GM23338 (cell line): ENCODE results near the gene CCDC32. TPM values are rescaled to one million over a fixed set of nuclear protein-coding genes. Genes with fewer than 3 reads are reported as not detected.

ENCODE experiments used
- ATAC-seq: fragments of 200-7000 bp; cut with Tn5 transposase; 3 replicates; pipeline ENCODE4 v1.9.1; 2020
- DNase-seq: peaks from one replicate; pipeline ENCODE4 v3.0.0-alpha.2; 2015; ENCODE audit warnings: low spot score
- H2AFZ ChIP-seq: fragments of 200-600 bp; sonication (generic); 2 replicates; pipeline ENCODE4 v1.8.0; 2016; ENCODE audit warnings: antibody characterized with exemption, mild to moderate bottlenecking, moderate library complexity
- H3F3A ChIP-seq: fragments of 200-600 bp; sonication (generic); replicated peaks from 2 replicates; pipeline ENCODE4 v1.8.0; 2017; ENCODE audit warnings: antibody characterized with exemption, mixed run types, low read depth
- H3K27ac ChIP-seq: fragments of 200-600 bp; sonication (generic); 2 replicates; pipeline ENCODE4 v1.6.1; 2016; ENCODE audit warnings: low read depth
- H3K27me3 ChIP-seq: fragments of 200-600 bp; sonication (generic); 2 replicates; pipeline ENCODE4 v1.8.0; 2016; ENCODE audit warnings: mild to moderate bottlenecking, mixed run types, moderate library complexity; ENCODE audit not compliant: insufficient read depth
- H3K36me3 ChIP-seq: fragments of 200-600 bp; sonication (generic); 2 replicates; pipeline ENCODE4 v1.8.0; 2016; ENCODE audit warnings: mild to moderate bottlenecking; ENCODE audit not compliant: insufficient read depth
- H3K4me1 ChIP-seq: fragments of 200-600 bp; sonication (generic); 2 replicates; pipeline ENCODE4 v1.8.0; 2016; ENCODE audit warnings: mild to moderate bottlenecking, moderate library complexity; ENCODE audit not compliant: insufficient read depth
- H3K4me2 ChIP-seq: fragments of 200-600 bp; sonication (generic); 2 replicates; pipeline ENCODE4 v1.7.1; 2017; ENCODE audit warnings: mixed run types
- H3K4me3 ChIP-seq: fragments of 200-600 bp; sonication (generic); 2 replicates; pipeline ENCODE4 v1.6.1; 2016; ENCODE audit warnings: mixed run types
- H3K79me2 ChIP-seq: fragments of 200-600 bp; sonication (generic); replicated peaks from 2 replicates; pipeline ENCODE4 v1.8.0; 2017; ENCODE audit warnings: mild to moderate bottlenecking; ENCODE audit not compliant: insufficient read depth
- H3K9me2 ChIP-seq: fragments of 200-600 bp; sonication (generic); 2 replicates; pipeline ENCODE4 v1.8.0; 2017; ENCODE audit not compliant: insufficient read depth
- H4K20me1 ChIP-seq: fragments of 200-600 bp; sonication (generic); replicated peaks from 2 replicates; pipeline ENCODE4 v1.8.0; 2017; ENCODE audit warnings: mild to moderate bottlenecking; ENCODE audit not compliant: insufficient read depth
- H3K27ac Mint-ChIP-seq: 2 replicates; pipeline ENCODE4 v1.8.0; 2020; ENCODE audit warnings: inconsistent platforms, mild to moderate bottlenecking, moderate library complexity, mixed read lengths
- H3K27me3 Mint-ChIP-seq: 3 replicates; pipeline ENCODE4 v1.8.0; 2022; ENCODE audit warnings: low read depth, mild to moderate bottlenecking, moderate library complexity, mixed read lengths, inconsistent platforms; ENCODE audit not compliant: insufficient read depth, poor library complexity
- H3K36me3 Mint-ChIP-seq: 3 replicates; pipeline ENCODE4 v1.8.0; 2021; ENCODE audit warnings: low read depth, mild to moderate bottlenecking, inconsistent platforms, moderate library complexity, mixed read lengths
- H3K4me1 Mint-ChIP-seq: 3 replicates; pipeline ENCODE4 v1.8.0; 2020; ENCODE audit warnings: mild to moderate bottlenecking, inconsistent platforms, mixed read lengths
- H3K4me3 Mint-ChIP-seq: 3 replicates; pipeline ENCODE4 v1.8.0; 2021; ENCODE audit warnings: moderate library complexity, mild to moderate bottlenecking, inconsistent platforms, mixed read lengths
- H3K9me3 Mint-ChIP-seq: 3 replicates; pipeline ENCODE4 v1.8.0; 2020; ENCODE audit warnings: moderate library complexity, mild to moderate bottlenecking, inconsistent platforms, mixed read lengths
- CREB1 ChIP-seq: fragments of 250-450 bp; sonication (Bioruptor Pico); IDR thresholded peaks from 2 replicates; pipeline ENCODE4 v1.5.0; 2020; ENCODE audit warnings: low read depth, mild to moderate bottlenecking, moderate library complexity
- EZH2 ChIP-seq: fragments of 200-600 bp; sonication (generic); IDR thresholded peaks from one replicate; pipeline ENCODE4 v1.8.0; 2017; ENCODE audit warnings: antibody characterized with exemption, mild to moderate bottlenecking, low read depth; ENCODE audit not compliant: unreplicated experiment
- EZH2phosphoT487 ChIP-seq: fragments of 200-600 bp; sonication (generic); IDR thresholded peaks from one replicate; pipeline ENCODE4 v1.8.1; 2018; ENCODE audit warnings: antibody characterized with exemption; ENCODE audit not compliant: unreplicated experiment
- JUNB ChIP-seq: IDR thresholded peaks from one replicate; pipeline ENCODE4 v1.6.1; 2016; ENCODE audit warnings: antibody characterized with exemption; ENCODE audit not compliant: unreplicated experiment
- NANOG ChIP-seq: IDR thresholded peaks from 2 replicates; pipeline ENCODE4 v1.6.1; 2016; ENCODE audit warnings: antibody characterized with exemption, borderline replicate concordance
- POLR2AphosphoS5 ChIP-seq: IDR thresholded peaks from 2 replicates; pipeline ENCODE4 v1.6.1; 2016; ENCODE audit warnings: antibody characterized with exemption, low read depth
- STAT1 ChIP-seq: IDR thresholded peaks from one replicate; pipeline ENCODE4 v1.6.1; 2016; ENCODE audit warnings: antibody characterized with exemption; ENCODE audit not compliant: unreplicated experiment
- ZNF114 ChIP-seq: fragments of 250-450 bp; sonication (Bioruptor Pico); IDR thresholded peaks from 2 replicates; pipeline ENCODE4 v1.5.0; 2020; ENCODE audit warnings: mild to moderate bottlenecking, moderate library complexity
- ZNF331 ChIP-seq: fragments of 250-450 bp; sonication (Bioruptor Pico); IDR thresholded peaks from 2 replicates; pipeline ENCODE4 v1.5.0; 2020; ENCODE audit warnings: low read depth, mild to moderate bottlenecking, moderate library complexity
- polyA plus RNA-seq: library from polyadenylated mRNA; unstranded; fragments of >200 nt; fragmentation: Nextera tagmentation; extraction: Ambion mirVana; gene quantifications from 2 replicates; pipeline ENCODE4 v1.2.1, GENCODE V29; 2016
- total RNA-seq: library from RNA; depleted of rRNA; stranded (reverse); fragments of >200 nt; shearing (Covaris generic); gene quantifications from 2 replicates; pipeline ENCODE4 v1.2.3, GENCODE V29; 2014
- TF ChIP-seq, protein P1 (sequence below): fragments of 250-450 bp; sonication (Bioruptor Pico); IDR thresholded peaks from 2 replicates; pipeline ENCODE4 v1.5.0; 2020; ENCODE audit warnings: mild to moderate bottlenecking, moderate library complexity
- TF ChIP-seq, protein P2 (sequence below): IDR thresholded peaks from one replicate; pipeline ENCODE4 v1.6.1; 2018; ENCODE audit warnings: antibody characterized with exemption; ENCODE audit not compliant: unreplicated experiment
- TF ChIP-seq, protein P3 (sequence below), 2 experiments: fragments of 200-600 bp in 1 of 2; sonication (generic) in 1 of 2; conservative IDR thresholded peaks; 2 replicates each; pipeline versions ENCODE4 v1.5.1 to v1.6.1; 2016 to 2017; ENCODE audit warnings: antibody characterized with exemption in 2 of 2, low read depth in 2 of 2, mild to moderate bottlenecking in 2 of 2, moderate library complexity in 1 of 2
- TF ChIP-seq, protein P4 (sequence below): IDR thresholded peaks from 2 replicates; pipeline ENCODE4 v1.6.1; 2016; ENCODE audit warnings: antibody characterized with exemption

Gene CCDC32
- total and polyA plus RNA-seq, 2 experiments from 2014 or later: 13.8 to 15.4 TPM

DNA sequence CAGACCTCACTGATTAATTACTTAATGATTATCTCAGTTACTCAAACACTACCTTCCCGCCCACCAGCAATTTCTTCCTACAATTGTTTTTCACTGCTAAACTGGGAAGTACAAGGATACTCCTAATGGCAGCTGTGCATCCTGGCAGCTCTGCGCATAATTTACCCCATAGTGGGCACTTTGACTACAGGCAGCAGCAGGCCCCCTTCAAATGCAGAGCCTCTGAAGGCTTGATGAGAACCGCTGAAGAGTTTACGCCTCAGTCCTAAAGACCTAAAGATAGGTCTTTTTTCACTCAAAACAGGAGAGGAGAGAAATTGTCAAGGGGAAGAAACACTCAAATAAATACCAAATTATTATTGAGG is 10.7 kb downstream of the CCDC32 start:
- Mint-ChIP-seq H3K27me3 (peaks cover 14% of the 10 kb centered on the region), H3K27ac (no peak overlapping the region; the same call in none of the 2 replicates), H3K9me3 (no peaks in the 10 kb centered on the region), H3K4me3 (peak overlapping the region; percentile 28), H3K36me3 (peaks cover 24% of the 10 kb centered on the region; the same call in 2 of the 3 replicates), H3K4me1 (peaks cover 50% of the 10 kb centered on the region)
- H3K4me3 ChIP-seq: no peak overlapping the region
- H3K4me1 ChIP-seq: peaks cover 27% of the 10 kb centered on the region
- peak; percentile 99 for ATAC-seq
- no peaks in the 10 kb centered on the region for H3F3A ChIP-seq
- DNase-seq: peak; percentile 77
- H3K9me2 ChIP-seq: no peaks in the 10 kb centered on the region
- H2AFZ ChIP-seq: no peak overlapping the region
- H3K27ac ChIP-seq: peak overlapping the region; percentile 35; the same call in 1 of the 2 replicates
- no peak for TF ChIP-seq JUNB
- TF ChIP-seq, protein P1, sequence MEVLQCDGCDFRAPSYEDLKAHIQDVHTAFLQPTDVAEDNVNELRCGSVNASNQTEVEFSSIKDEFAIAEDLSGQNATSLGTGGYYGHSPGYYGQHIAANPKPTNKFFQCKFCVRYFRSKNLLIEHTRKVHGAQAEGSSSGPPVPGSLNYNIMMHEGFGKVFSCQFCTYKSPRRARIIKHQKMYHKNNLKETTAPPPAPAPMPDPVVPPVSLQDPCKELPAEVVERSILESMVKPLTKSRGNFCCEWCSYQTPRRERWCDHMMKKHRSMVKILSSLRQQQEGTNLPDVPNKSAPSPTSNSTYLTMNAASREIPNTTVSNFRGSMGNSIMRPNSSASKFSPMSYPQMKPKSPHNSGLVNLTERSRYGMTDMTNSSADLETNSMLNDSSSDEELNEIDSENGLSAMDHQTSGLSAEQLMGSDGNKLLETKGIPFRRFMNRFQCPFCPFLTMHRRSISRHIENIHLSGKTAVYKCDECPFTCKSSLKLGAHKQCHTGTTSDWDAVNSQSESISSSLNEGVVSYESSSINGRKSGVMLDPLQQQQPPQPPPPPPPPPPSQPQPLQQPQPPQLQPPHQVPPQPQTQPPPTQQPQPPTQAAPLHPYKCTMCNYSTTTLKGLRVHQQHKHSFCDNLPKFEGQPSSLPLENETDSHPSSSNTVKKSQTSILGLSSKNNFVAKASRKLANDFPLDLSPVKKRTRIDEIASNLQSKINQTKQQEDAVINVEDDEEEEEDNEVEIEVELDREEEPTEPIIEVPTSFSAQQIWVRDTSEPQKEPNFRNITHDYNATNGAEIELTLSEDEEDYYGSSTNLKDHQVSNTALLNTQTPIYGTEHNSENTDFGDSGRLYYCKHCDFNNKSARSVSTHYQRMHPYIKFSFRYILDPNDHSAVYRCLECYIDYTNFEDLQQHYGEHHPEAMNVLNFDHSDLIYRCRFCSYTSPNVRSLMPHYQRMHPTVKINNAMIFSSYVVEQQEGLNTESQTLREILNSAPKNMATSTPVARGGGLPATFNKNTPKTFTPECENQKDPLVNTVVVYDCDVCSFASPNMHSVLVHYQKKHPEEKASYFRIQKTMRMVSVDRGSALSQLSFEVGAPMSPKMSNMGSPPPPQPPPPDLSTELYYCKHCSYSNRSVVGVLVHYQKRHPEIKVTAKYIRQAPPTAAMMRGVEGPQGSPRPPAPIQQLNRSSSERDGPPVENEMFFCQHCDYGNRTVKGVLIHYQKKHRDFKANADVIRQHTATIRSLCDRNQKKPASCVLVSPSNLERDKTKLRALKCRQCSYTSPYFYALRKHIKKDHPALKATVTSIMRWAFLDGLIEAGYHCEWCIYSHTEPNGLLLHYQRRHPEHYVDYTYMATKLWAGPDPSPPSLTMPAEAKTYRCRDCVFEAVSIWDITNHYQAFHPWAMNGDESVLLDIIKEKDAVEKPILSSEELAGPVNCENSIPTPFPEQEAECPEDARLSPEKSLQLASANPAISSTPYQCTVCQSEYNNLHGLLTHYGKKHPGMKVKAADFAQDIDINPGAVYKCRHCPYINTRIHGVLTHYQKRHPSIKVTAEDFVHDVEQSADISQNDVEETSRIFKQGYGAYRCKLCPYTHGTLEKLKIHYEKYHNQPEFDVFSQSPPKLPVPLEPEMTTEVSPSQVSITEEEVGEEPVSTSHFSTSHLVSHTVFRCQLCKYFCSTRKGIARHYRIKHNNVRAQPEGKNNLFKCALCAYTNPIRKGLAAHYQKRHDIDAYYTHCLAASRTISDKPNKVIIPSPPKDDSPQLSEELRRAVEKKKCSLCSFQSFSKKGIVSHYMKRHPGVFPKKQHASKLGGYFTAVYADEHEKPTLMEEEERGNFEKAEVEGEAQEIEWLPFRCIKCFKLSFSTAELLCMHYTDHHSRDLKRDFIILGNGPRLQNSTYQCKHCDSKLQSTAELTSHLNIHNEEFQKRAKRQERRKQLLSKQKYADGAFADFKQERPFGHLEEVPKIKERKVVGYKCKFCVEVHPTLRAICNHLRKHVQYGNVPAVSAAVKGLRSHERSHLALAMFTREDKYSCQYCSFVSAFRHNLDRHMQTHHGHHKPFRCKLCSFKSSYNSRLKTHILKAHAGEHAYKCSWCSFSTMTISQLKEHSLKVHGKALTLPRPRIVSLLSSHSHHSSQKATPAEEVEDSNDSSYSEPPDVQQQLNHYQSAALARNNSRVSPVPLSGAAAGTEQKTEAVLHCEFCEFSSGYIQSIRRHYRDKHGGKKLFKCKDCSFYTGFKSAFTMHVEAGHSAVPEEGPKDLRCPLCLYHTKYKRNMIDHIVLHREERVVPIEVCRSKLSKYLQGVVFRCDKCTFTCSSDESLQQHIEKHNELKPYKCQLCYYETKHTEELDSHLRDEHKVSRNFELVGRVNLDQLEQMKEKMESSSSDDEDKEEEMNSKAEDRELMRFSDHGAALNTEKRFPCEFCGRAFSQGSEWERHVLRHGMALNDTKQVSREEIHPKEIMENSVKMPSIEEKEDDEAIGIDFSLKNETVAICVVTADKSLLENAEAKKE (CRISPR knock-in tag): no peak
- TF ChIP-seq, protein P2, sequence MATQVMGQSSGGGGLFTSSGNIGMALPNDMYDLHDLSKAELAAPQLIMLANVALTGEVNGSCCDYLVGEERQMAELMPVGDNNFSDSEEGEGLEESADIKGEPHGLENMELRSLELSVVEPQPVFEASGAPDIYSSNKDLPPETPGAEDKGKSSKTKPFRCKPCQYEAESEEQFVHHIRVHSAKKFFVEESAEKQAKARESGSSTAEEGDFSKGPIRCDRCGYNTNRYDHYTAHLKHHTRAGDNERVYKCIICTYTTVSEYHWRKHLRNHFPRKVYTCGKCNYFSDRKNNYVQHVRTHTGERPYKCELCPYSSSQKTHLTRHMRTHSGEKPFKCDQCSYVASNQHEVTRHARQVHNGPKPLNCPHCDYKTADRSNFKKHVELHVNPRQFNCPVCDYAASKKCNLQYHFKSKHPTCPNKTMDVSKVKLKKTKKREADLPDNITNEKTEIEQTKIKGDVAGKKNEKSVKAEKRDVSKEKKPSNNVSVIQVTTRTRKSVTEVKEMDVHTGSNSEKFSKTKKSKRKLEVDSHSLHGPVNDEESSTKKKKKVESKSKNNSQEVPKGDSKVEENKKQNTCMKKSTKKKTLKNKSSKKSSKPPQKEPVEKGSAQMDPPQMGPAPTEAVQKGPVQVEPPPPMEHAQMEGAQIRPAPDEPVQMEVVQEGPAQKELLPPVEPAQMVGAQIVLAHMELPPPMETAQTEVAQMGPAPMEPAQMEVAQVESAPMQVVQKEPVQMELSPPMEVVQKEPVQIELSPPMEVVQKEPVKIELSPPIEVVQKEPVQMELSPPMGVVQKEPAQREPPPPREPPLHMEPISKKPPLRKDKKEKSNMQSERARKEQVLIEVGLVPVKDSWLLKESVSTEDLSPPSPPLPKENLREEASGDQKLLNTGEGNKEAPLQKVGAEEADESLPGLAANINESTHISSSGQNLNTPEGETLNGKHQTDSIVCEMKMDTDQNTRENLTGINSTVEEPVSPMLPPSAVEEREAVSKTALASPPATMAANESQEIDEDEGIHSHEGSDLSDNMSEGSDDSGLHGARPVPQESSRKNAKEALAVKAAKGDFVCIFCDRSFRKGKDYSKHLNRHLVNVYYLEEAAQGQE: no peak
- TF ChIP-seq ZNF331 (CRISPR knock-in tag): no peak
- TF ChIP-seq, protein P3, sequence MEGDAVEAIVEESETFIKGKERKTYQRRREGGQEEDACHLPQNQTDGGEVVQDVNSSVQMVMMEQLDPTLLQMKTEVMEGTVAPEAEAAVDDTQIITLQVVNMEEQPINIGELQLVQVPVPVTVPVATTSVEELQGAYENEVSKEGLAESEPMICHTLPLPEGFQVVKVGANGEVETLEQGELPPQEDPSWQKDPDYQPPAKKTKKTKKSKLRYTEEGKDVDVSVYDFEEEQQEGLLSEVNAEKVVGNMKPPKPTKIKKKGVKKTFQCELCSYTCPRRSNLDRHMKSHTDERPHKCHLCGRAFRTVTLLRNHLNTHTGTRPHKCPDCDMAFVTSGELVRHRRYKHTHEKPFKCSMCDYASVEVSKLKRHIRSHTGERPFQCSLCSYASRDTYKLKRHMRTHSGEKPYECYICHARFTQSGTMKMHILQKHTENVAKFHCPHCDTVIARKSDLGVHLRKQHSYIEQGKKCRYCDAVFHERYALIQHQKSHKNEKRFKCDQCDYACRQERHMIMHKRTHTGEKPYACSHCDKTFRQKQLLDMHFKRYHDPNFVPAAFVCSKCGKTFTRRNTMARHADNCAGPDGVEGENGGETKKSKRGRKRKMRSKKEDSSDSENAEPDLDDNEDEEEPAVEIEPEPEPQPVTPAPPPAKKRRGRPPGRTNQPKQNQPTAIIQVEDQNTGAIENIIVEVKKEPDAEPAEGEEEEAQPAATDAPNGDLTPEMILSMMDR (conservative IDR thresholded peaks at IDR 0.05; ENCODE audit: low read depth in 2 of 2): no peak
- no peak for TF ChIP-seq EZH2phosphoT487
- TF ChIP-seq EZH2: no peak
- TF ChIP-seq ZNF114 (CRISPR knock-in tag): no peak
- no peak for TF ChIP-seq NANOG
- TF ChIP-seq STAT1: no peak
- no peak for TF ChIP-seq POLR2AphosphoS5
- no peak for TF ChIP-seq CREB1
- TF ChIP-seq, protein P4, sequence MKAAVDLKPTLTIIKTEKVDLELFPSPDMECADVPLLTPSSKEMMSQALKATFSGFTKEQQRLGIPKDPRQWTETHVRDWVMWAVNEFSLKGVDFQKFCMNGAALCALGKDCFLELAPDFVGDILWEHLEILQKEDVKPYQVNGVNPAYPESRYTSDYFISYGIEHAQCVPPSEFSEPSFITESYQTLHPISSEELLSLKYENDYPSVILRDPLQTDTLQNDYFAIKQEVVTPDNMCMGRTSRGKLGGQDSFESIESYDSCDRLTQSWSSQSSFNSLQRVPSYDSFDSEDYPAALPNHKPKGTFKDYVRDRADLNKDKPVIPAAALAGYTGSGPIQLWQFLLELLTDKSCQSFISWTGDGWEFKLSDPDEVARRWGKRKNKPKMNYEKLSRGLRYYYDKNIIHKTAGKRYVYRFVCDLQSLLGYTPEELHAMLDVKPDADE: no peak
- H3K36me3 ChIP-seq: no peaks in the 10 kb centered on the region
- H3K4me2 ChIP-seq: peak overlapping the region; percentile 46
- no peaks in the 10 kb centered on the region for H3K27me3 ChIP-seq
- no peaks in the 10 kb centered on the region for H4K20me1 ChIP-seq
- H3K79me2 ChIP-seq: no peaks in the 10 kb centered on the region
